GM03348 (cell line): Measurements from ENCODE around the gene NBR1.
"Not testable (repeated sequence)": the region's sequence is repeated elsewhere in the genome, so short reads cannot be mapped to it uniquely, and the experiment has no call there.

ENCODE experiments used
- DNase-seq: peaks from one replicate; pipeline ENCODE4 v3.0.0; 2012; ENCODE audit warnings: low spot score

The NBR1 gene

GRCh38 chr17:43170766-43171585, at the start of gene NBR1:
Gene NBR1 (plus strand): TSS chr17:43171214. CDS start chr17:43175800, 4,586 bp downstream.
- peak; percentile 97 for DNase-seq

GRCh38 chr17:43125133-43125966, 45.7 kb upstream of the NBR1 start, which contains the start of gene BRCA1:
Gene BRCA1 (minus strand): TSS chr17:43125364. CDS start chr17:43124096, 1,268 bp downstream.
- peak; percentile 98 for DNase-seq

- no peak for DNase-seq
Observed at GRCh38 chr17:43125967-43126910, 44.8 kb upstream of the NBR1 start.

GRCh38 chr17:43126911-43127290, 44.1 kb upstream of the NBR1 start:
- DNase-seq, result no peak

GRCh38 chr17:43127333-43127876, 43.6 kb upstream of the NBR1 start:
- DNase-seq, result not testable (repeated sequence)

GRCh38 chr17:43129671-43130010, 41.4 kb upstream of the NBR1 start:
- no peak for DNase-seq

GRCh38 chr17:43132117-43132516, 38.9 kb upstream of the NBR1 start:
- no peak for DNase-seq

- not testable (repeated sequence) for DNase-seq
Observed at GRCh38 chr17:43133439-43133838, 37.6 kb upstream of the NBR1 start.

- no peak for DNase-seq
Observed at GRCh38 chr17:43134774-43135453, 36.1 kb upstream of the NBR1 start.

GRCh38 chr17:43135454-43135819, 35.6 kb upstream of the NBR1 start:
- no peak for DNase-seq

- DNase-seq, result not testable (repeated sequence)
Observed at GRCh38 chr17:43136574-43136973, 34.4 kb upstream of the NBR1 start.

GRCh38 chr17:43138531-43138930, 32.5 kb upstream of the NBR1 start:
- not testable (repeated sequence) for DNase-seq

GRCh38 chr17:43140396-43141332, 30.4 kb upstream of the NBR1 start:
- DNase-seq, result no peak

- DNase-seq, result no peak
Observed at GRCh38 chr17:43142153-43142552, 28.9 kb upstream of the NBR1 start.

GRCh38 chr17:43143201-43143600, 27.8 kb upstream of the NBR1 start:
- DNase-seq, result no peak

GRCh38 chr17:43146649-43147048, 24.4 kb upstream of the NBR1 start:
- DNase-seq, result no peak

- no peak for DNase-seq
Observed at GRCh38 chr17:43151880-43152456, 19.0 kb upstream of the NBR1 start.

GRCh38 chr17:43153197-43153835, 17.7 kb upstream of the NBR1 start:
- not testable (repeated sequence) for DNase-seq

- DNase-seq, result no peak
Observed at GRCh38 chr17:43155666-43156065, 15.3 kb upstream of the NBR1 start.
